ENCODE results near the gene EIF5.

DNA sequence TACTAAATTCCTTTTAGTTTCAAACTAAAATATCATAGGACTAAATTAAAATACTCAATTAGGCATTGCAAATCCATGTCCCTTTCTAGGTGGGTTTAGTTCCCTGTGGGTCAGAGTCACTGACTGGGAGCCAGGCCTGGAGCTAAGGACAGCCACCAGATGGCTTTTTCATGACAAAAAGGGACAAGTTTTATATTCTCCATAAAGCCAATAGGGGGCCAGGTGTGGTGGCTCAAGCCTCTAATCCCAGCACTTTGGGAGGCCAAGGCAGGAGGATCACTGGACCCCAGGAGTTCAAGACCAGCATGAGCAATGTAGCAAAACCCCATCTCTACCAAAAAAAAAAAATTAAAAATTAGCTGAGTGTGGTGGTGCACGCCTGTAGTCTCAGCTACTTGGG lies 35.4 kb upstream of the EIF5 start:
- no peak for TF ChIP-seq CTCF (IDR thresholded peaks at IDR 0.05)
- TF ChIP-seq POLR2A (IDR thresholded peaks at IDR 0.05) = no peak
- TF ChIP-seq EP300 (IDR thresholded peaks at IDR 0.05) = no peak
